Osteoblast (primary cell): Measurements from ENCODE around the gene CTBP2. TPM values are rescaled to one million over a fixed set of nuclear protein-coding genes. Genes with fewer than 3 reads are reported as not detected.
A peak's percentile ranks its signal among the peaks of the same experiment; 100 is the strongest.

Source experiments
- DNase-seq: peaks from one replicate; pipeline ENCODE4 v3.0.0; 2011; ENCODE audit warnings: low spot score, mixed read lengths; ENCODE audit not compliant: insufficient read length; ENCODE audit errors: missing footprints
- H2AFZ ChIP-seq: 2 replicates; pipeline ENCODE4 v1.6.0; 2011; ENCODE audit warnings: mild to moderate bottlenecking, low read length
- H3K27ac ChIP-seq: 2 replicates; pipeline ENCODE4 v1.5.1; 2011; ENCODE audit warnings: mild to moderate bottlenecking, low read depth, low read length, moderate library complexity
- H3K27me3 ChIP-seq: 2 replicates; pipeline ENCODE4 v1.6.0; 2012; ENCODE audit warnings: mild to moderate bottlenecking, control low read depth, inconsistent platforms, low read length, moderate library complexity; ENCODE audit not compliant: insufficient read depth
- H3K36me3 ChIP-seq: 2 replicates; pipeline ENCODE4 v1.5.1; 2011; ENCODE audit warnings: mild to moderate bottlenecking, low read length, control low read depth, moderate library complexity; ENCODE audit not compliant: insufficient read depth
- H3K4me1 ChIP-seq: 2 replicates; pipeline ENCODE4 v1.5.1; 2011; ENCODE audit warnings: mild to moderate bottlenecking, low read length, control low read depth, moderate library complexity; ENCODE audit not compliant: insufficient read depth
- H3K4me2 ChIP-seq: 2 replicates; pipeline ENCODE4 v1.6.0; 2011; ENCODE audit warnings: mild to moderate bottlenecking, low read length; ENCODE audit not compliant: insufficient read depth
- H3K4me3 ChIP-seq: fragments of 200-600 bp; sonication (generic); 3 replicates; pipeline ENCODE4 v1.5.1; 2012; ENCODE audit warnings: mild to moderate bottlenecking, low read length, inconsistent platforms; ENCODE audit not compliant: insufficient read depth
- H3K79me2 ChIP-seq: 2 replicates; pipeline ENCODE4 v1.6.0; 2012; ENCODE audit warnings: mild to moderate bottlenecking, low read length, control low read depth, inconsistent platforms; ENCODE audit not compliant: insufficient read depth
- H3K9me3 ChIP-seq: 2 replicates; pipeline ENCODE4 v1.5.1; 2011; ENCODE audit warnings: low read depth, low read length, control low read depth
- H4K20me1 ChIP-seq: 2 replicates; pipeline ENCODE4 v1.6.0; 2012; ENCODE audit warnings: mild to moderate bottlenecking, low read length, control low read depth; ENCODE audit not compliant: insufficient read depth
- CTCF ChIP-seq: IDR thresholded peaks from 2 replicates; pipeline ENCODE4 v1.5.1; 2011; ENCODE audit warnings: mild to moderate bottlenecking, low read depth, low read length, moderate library complexity; ENCODE audit errors: extremely low read depth
- total RNA-seq: library from RNA; depleted of rRNA; stranded (reverse); fragments of >200 nt; gene quantifications from 2 replicates; pipeline ENCODE4 v1.2.3, GENCODE V29; 2012

CTBP2 gene
- total RNA-seq, 1 donor: 65.9 TPM

GRCh38 chr10:124966008-124966407, 194.4 kb downstream of the CTBP2 start:
- TF ChIP-seq CTCF: no peak
- Histone ChIP-seq H3K4me1 (peaks cover 10% of the 10 kb centered on the region), H3K27ac (no peak overlapping the region), H2AFZ (no peak overlapping the region), H3K79me2 (peaks cover 96% of the 10 kb centered on the region), H3K4me2 (no peak overlapping the region), H3K27me3 (no peaks in the 10 kb centered on the region), H3K4me3 (no peak overlapping the region), H3K9me3 (no peaks in the 10 kb centered on the region), H3K36me3 (peaks cover 15% of the 10 kb centered on the region), H4K20me1 (peaks cover 53% of the 10 kb centered on the region)
- no peak for DNase-seq

GRCh38 chr10:124963866-124964720, 196.3 kb downstream of the CTBP2 start:
- Histone ChIP-seq H2AFZ (no peak overlapping the region), H3K36me3 (peaks cover 15% of the 10 kb centered on the region), H3K27ac (no peak overlapping the region), H4K20me1 (peaks cover 67% of the 10 kb centered on the region), H3K4me2 (no peak overlapping the region), H3K9me3 (no peaks in the 10 kb centered on the region), H3K79me2 (peaks cover 97% of the 10 kb centered on the region), H3K4me1 (peaks cover 11% of the 10 kb centered on the region), H3K4me3 (no peak overlapping the region), H3K27me3 (no peaks in the 10 kb centered on the region)
- no peak for DNase-seq
- no peak for TF ChIP-seq CTCF

- Histone ChIP-seq H3K36me3 (peaks cover 14% of the 10 kb centered on the region), H3K4me3 (no peak overlapping the region), H2AFZ (no peak overlapping the region), H3K4me1 (peaks cover 11% of the 10 kb centered on the region), H3K27me3 (no peaks in the 10 kb centered on the region), H3K9me3 (no peaks in the 10 kb centered on the region), H4K20me1 (peaks cover 74% of the 10 kb centered on the region), H3K79me2 (peaks cover 97% of the 10 kb centered on the region), H3K27ac (peak overlapping the region; percentile 17), H3K4me2 (no peak overlapping the region)
- TF ChIP-seq CTCF: no peak
- peak; percentile 35 for DNase-seq
Measured at GRCh38 chr10:124962421-124962820, 197.9 kb downstream of the CTBP2 start.

GRCh38 chr10:124961248-124961570, 199.2 kb downstream of the CTBP2 start:
- Histone ChIP-seq H3K36me3 (peaks cover 2% of the 10 kb centered on the region), H3K4me3 (no peak overlapping the region), H3K27me3 (no peaks in the 10 kb centered on the region), H4K20me1 (peaks cover 79% of the 10 kb centered on the region), H3K79me2 (peaks cover 97% of the 10 kb centered on the region), H3K4me2 (peak overlapping the region; percentile 34), H2AFZ (no peak overlapping the region), H3K9me3 (no peaks in the 10 kb centered on the region), H3K4me1 (peaks cover 11% of the 10 kb centered on the region), H3K27ac (peak overlapping the region; percentile 62)
- DNase-seq: no peak
- TF ChIP-seq CTCF: no peak
